Measurements from ENCODE around the gene LDB2. TPM values are rescaled to one million over a fixed set of nuclear protein-coding genes. Genes with fewer than 3 reads are reported as not detected.

LDB2 gene
- total and polyA plus RNA-seq, 7 donors, result 7.0 to 18.9 (median 10.1) TPM

DNA sequence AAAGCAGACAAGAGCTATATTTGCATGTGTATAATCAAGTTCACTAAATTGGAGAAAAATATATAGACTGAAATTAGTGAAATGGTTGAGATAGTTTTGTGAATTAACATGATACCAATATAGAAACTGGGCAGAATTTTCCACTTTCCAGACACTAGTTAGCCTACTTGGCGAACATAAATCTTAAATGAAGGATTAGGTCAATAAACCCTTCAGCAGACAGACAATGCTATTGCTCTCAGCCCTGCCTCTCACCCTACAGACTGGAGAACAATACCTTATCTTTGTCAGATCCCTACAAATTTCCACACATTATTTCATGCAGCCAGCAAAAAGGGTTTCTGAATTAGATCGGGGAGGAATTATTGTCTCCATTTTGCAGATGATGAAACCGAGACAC, 435.8 kb downstream of the LDB2 start:
- H3K27ac ChIP-seq, result no peak overlapping the region
- no peak overlapping the region for H3K4me3 ChIP-seq
- TF ChIP-seq, protein P1, sequence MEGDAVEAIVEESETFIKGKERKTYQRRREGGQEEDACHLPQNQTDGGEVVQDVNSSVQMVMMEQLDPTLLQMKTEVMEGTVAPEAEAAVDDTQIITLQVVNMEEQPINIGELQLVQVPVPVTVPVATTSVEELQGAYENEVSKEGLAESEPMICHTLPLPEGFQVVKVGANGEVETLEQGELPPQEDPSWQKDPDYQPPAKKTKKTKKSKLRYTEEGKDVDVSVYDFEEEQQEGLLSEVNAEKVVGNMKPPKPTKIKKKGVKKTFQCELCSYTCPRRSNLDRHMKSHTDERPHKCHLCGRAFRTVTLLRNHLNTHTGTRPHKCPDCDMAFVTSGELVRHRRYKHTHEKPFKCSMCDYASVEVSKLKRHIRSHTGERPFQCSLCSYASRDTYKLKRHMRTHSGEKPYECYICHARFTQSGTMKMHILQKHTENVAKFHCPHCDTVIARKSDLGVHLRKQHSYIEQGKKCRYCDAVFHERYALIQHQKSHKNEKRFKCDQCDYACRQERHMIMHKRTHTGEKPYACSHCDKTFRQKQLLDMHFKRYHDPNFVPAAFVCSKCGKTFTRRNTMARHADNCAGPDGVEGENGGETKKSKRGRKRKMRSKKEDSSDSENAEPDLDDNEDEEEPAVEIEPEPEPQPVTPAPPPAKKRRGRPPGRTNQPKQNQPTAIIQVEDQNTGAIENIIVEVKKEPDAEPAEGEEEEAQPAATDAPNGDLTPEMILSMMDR (IDR thresholded peaks at IDR 0.05), result no peak
- H3K9me3 ChIP-seq, result no peaks in the 10 kb centered on the region
- WGBS, 3 donors, result 88 to 89% (median 89%) methylated on average over 3 of the region's 3 CpGs
- H3K27me3 ChIP-seq (ENCODE audit: insufficient read depth in 3 of 3, low read length in 2 of 3), result peaks cover 0 to 1% (median 0%) of the 10 kb centered on the region in 3 donors
- intact Hi-C loops (cut with DNase I), result no loop called here
- no peak for ATAC-seq
- no peaks in the 10 kb centered on the region for H3K36me3 ChIP-seq (ENCODE audit: insufficient read depth in 1 of 2, low read depth in 1 of 2)
- no peak for DNase-seq
- no peaks in the 10 kb centered on the region for H3K4me1 ChIP-seq

DNA sequence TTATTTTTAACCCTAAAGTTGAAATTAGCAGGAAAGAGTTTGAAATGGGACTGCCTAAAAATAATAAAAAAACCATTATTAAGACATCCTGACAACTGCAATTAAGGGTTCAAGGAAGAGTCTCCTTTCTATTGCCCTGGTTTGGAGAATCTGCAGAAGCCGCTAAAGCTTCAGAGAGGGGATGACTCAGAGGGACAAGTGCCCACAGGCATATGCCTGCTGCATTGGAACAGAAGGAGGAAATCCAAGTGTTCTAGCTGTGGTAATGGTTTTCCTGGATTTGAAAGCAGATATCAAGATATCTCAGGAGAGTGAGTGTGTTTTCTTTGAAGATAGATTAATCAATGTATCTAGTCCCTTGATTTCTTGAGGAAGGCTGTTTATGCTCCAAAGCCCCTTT, 437.1 kb downstream of the LDB2 start:
- WGBS, 3 donors, result 72 to 83% (median 78%) methylated on average over 1 of the region's 1 CpG
- intact Hi-C loops (cut with DNase I), result no loop called here
- no peak for DNase-seq

GRCh38 chr4:16457944-16458343, 440.5 kb downstream of the LDB2 start:
- no peaks in the 10 kb centered on the region for H3K4me1 ChIP-seq
- no peaks in the 10 kb centered on the region for H3K36me3 ChIP-seq (ENCODE audit: insufficient read depth in 1 of 2, low read depth in 1 of 2)
- no peak overlapping the region for H3K4me3 ChIP-seq

More for the DNA sequence above, 437.1 kb downstream of the LDB2 start:
- ATAC-seq, result no peak
- no peak overlapping the region for H3K27ac ChIP-seq
- no peaks in the 10 kb centered on the region for H3K4me1 ChIP-seq
- H3K27me3 ChIP-seq (ENCODE audit: insufficient read depth in 3 of 3, low read length in 2 of 3), result peaks cover 0 to 1% (median 0%) of the 10 kb centered on the region in 3 donors
- TF ChIP-seq, protein P1 (IDR thresholded peaks at IDR 0.05), result no peak
- no peaks in the 10 kb centered on the region for H3K9me3 ChIP-seq
- H3K36me3 ChIP-seq (ENCODE audit: insufficient read depth in 1 of 2, low read depth in 1 of 2), result no peaks in the 10 kb centered on the region
- no peak overlapping the region for H3K4me3 ChIP-seq

More at GRCh38 chr4:16457944-16458343, 440.5 kb downstream of the LDB2 start:
- Histone ChIP-seq H3K27ac (no peak overlapping the region), H3K9me3 (no peaks in the 10 kb centered on the region), H3K27me3 (ENCODE audit: insufficient read depth in 3 of 3, low read length in 2 of 3) (peaks cover 0 to 1% (median 0%) of the 10 kb centered on the region in 3 donors)
- no peak for ATAC-seq
- DNase-seq, result no peak
- 74 to 84% (median 83%) methylated on average over 4 of the region's 4 CpGs for WGBS, 3 donors
- TF ChIP-seq, protein P1 (IDR thresholded peaks at IDR 0.05), result no peak
- intact Hi-C loops (cut with DNase I), result no loop called here

All from psoas muscle (tissue), 8 donors.